ENCODE data around the gene ESRRG.

DNA sequence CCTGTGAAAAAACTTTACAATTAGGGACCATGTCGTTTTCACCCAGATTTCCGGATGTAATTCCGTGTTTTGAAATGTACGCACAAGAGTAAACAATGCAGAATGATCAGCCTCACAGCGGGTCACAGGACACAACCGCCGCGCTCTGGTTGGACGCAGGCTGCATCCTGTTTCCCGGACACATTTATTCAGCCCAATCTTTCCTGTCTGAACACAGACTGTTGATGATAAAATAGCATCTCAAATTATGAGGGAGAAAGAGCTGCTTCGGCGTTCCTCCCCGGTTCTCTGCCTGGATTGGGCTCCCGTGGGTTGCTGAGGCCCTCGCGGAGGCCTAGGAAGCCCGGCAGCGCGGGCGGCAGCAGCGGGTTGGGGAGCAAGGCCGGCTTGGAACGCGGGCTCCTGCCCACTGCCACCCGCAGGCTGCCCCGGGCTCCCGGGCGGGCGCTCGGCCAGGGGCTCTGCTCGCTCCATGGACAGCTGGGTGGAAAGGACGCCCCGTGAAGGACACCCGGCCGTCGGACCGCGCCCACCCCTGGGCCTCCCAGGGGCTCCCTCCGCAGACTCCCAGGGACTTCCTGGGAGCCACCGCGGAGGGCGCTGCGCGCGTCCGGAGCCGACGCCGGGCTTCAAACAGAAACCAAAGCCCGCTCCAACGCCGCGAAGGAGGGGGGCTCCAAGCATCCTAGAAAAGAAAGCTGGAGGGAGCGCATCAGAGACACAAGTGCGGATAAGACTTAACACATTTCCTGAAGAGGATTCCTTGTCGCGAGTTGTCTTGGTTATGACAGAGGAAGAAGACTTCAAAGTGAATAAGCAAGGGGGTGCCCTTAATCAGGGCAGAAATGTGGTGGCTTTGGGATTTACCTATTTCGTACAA is 122.3 kb downstream of the ESRRG start:
- TF ChIP-seq CTCF (IDR thresholded peaks at IDR 0.05; ENCODE audit: poor library complexity, severe bottlenecking) = peak; percentile 61
- TF ChIP-seq MXI1 (conservative IDR thresholded peaks at IDR 0.05; ENCODE audit: poor library complexity, severe bottlenecking) = no peak
